Measurements from ENCODE around the gene ZNF276. TPM values are rescaled to one million over a fixed set of nuclear protein-coding genes. Genes with fewer than 3 reads are reported as not detected.

Gene ZNF276
- polyA plus RNA-seq, 1 of the 3 experiments (the other 2 are of a cell fraction): 24.9 TPM

- Histone ChIP-seq H3K36me3 (replicated peaks in 1 of 2; ENCODE audit: control insufficient read depth in 1 of 2, insufficient read depth in 2 of 2, low read length in 1 of 2) (peaks cover 3 to 10% of the 10 kb centered on the region in 2 experiments), H2AFZ (ENCODE audit: low read depth) (no peak overlapping the region), H3K27me3 (ENCODE audit: insufficient read depth) (no peaks in the 10 kb centered on the region), H3K9ac (no peak overlapping the region), H3K4me1 (ENCODE audit: control insufficient read depth in 1 of 2, insufficient read depth in 2 of 2, low read depth in 1 of 2, low read length in 1 of 2) (no peaks in the 10 kb centered on the region), H4K20me1 (ENCODE audit: insufficient read depth) (no peaks in the 10 kb centered on the region), H3K4me2 (no peak overlapping the region), H3K9me3 (no peaks in the 10 kb centered on the region), H3F3A (replicated peaks; ENCODE audit: insufficient read depth) (no peaks in the 10 kb centered on the region), H3K79me2 (ENCODE audit: insufficient read depth) (peaks cover 3% of the 10 kb centered on the region; the same call in 1 of the 2 replicates), H3K27ac (ENCODE audit: low read depth in 2 of 2, low read length in 1 of 2) (no peak overlapping the region), H3K9me2 (no peaks in the 10 kb centered on the region), H3K4me3 (ENCODE audit: low read depth in 2 of 2, low read length in 1 of 2) (no peak overlapping the region)
- TF ChIP-seq FOSL2 (IDR thresholded peaks at IDR 0.05; ENCODE audit: borderline replicate concordance, low read depth): no peak
- TF ChIP-seq SIN3A (IDR thresholded peaks at IDR 0.05; ENCODE audit: borderline replicate concordance, low read depth, low read length): no peak
- TF ChIP-seq NRF1 (IDR thresholded peaks at IDR 0.05; ENCODE audit: low read depth, low read length): no peak
- no peak for TF ChIP-seq GATA2 (CRISPR knock-in tag; IDR thresholded peaks at IDR 0.05)
- TF ChIP-seq GABPA (IDR thresholded peaks at IDR 0.05; ENCODE audit: low read depth): no peak
- TF ChIP-seq TEAD4 (IDR thresholded peaks at IDR 0.05; ENCODE audit: borderline replicate concordance, insufficient read depth): no peak
- no peak for TF ChIP-seq EZH2phosphoT487 (IDR thresholded peaks at IDR 0.05; ENCODE audit: borderline replicate concordance, low read depth)
- no peak for TF ChIP-seq IRF3 (IDR thresholded peaks at IDR 0.05; ENCODE audit: low read depth, low read length)
- TF ChIP-seq FOXM1 (IDR thresholded peaks at IDR 0.05; ENCODE audit: low read depth): no peak
- TF ChIP-seq, protein P1, sequence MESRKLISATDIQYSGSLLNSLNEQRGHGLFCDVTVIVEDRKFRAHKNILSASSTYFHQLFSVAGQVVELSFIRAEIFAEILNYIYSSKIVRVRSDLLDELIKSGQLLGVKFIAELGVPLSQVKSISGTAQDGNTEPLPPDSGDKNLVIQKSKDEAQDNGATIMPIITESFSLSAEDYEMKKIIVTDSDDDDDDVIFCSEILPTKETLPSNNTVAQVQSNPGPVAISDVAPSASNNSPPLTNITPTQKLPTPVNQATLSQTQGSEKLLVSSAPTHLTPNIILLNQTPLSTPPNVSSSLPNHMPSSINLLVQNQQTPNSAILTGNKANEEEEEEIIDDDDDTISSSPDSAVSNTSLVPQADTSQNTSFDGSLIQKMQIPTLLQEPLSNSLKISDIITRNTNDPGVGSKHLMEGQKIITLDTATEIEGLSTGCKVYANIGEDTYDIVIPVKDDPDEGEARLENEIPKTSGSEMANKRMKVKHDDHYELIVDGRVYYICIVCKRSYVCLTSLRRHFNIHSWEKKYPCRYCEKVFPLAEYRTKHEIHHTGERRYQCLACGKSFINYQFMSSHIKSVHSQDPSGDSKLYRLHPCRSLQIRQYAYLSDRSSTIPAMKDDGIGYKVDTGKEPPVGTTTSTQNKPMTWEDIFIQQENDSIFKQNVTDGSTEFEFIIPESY (IDR thresholded peaks at IDR 0.05; ENCODE audit: borderline replicate concordance, low read depth): no peak
- no peak for TF ChIP-seq NFIC (IDR thresholded peaks at IDR 0.05; ENCODE audit: borderline replicate concordance)
- TF ChIP-seq POLR2AphosphoS5 (IDR thresholded peaks at IDR 0.05; ENCODE audit: low read depth, low read length): no peak
- no peak for TF ChIP-seq YY1 (IDR thresholded peaks at IDR 0.05; ENCODE audit: low read depth)
- no peak for TF ChIP-seq RCOR1 (IDR thresholded peaks at IDR 0.05; ENCODE audit: low read length)
- TF ChIP-seq USF1 (IDR thresholded peaks at IDR 0.05; ENCODE audit: borderline replicate concordance, low read depth): no peak
- TF ChIP-seq TAF1 (IDR thresholded peaks at IDR 0.05; ENCODE audit: borderline replicate concordance, low read depth, low read length): no peak
- no peak for TF ChIP-seq RXRA (IDR thresholded peaks at IDR 0.05; ENCODE audit: borderline replicate concordance, low read depth)
- no peak for TF ChIP-seq FOXJ3 (CRISPR knock-in tag; IDR thresholded peaks at IDR 0.05)
- no peak for TF ChIP-seq RFX5 (IDR thresholded peaks at IDR 0.05; ENCODE audit: low read length)
- ChIA-PET POLR2A (no interaction called here), CTCF (interaction anchor here (1.0 to 14.5 kb wide), 2 partner anchors 23 to 101 kb away, joined by 3 to 162 read pairs; no protein-coding TSS in a partner anchor)
- 91% methylated on average over 20 of the region's 26 CpGs for WGBS (ENCODE audit: low lambda C conversion rate)
- no peak for DNase-seq
Observed at GRCh38 chr16:89759746-89760340, 38.5 kb downstream of the ZNF276 start.

Data from SK-N-SH (cell line).